Hypothalamus (tissue), 51 donors: ENCODE measurements around the gene KRTAP5-9.
A peak's percentile ranks its signal among the peaks of the same experiment; 100 is the strongest.
"Not testable (repeated sequence)": the region's sequence is repeated elsewhere in the genome, so short reads cannot be mapped to it uniquely, and the experiment has no call there.

Experiments used
- DNase-seq, 51 donors: peaks; one replicate each; lab custom pipeline; 2025; lab: John Stamatoyannopoulos, UW

Gene KRTAP5-9

DNA sequence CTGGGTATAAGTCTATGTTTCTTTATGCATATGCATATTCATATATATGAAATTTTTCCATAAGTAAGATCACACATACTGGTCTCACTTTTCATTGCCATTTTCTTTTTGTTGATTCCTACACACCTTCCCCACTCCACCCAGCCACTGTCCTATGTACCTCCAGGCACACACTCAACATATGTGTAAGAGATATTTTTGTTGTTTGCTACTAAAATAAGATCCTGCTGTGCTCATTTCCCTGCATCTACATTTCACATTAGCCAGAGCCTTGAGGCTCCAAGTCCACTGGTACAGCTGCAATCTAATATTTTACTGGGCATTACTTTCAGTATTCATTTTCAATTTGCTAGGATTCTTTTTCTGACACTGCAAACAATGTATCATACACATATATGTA is 9.0 kb downstream of the KRTAP5-9 start:
- no peak for DNase-seq

DNA sequence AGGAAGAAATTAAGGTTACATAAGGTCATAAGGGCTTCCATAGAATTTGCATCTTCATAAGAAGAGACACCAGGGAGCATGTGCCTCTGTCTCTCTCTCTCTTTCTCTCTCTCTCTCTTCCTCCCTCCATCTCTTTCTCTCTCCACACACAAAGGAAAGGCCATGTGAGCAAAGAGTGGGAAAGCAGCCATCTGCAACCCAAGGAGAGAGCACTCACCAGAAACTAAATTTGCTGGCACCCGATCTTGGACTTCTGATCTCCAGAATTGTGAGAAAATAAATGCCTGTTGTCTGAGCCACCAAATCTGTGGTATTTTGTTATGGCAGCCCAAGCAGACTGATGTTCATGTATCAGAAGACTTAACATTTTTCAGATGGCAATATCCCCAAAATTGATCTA is 10.8 kb downstream of the KRTAP5-9 start:
- peak in 12 of 51 donors; percentile 4 to 44 (median 22) for DNase-seq

DNA sequence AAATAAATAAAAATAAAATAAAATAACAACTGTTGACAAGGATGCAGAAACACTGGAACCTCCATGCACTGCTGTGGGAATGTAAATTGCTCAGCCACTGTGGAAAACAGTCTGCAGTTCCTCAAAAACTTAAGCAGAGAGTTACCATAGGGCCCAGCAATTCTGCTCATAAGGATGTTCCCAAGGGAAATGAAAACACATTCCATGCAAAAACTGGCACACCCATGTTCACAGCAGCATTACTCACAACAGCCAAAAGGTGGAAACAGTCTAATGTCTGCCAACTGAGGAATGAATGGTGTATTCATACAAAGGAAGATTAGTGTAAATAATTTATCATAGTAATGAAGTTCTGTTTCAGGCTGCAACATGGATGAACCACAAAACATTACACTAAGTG is 13.9 kb downstream of the KRTAP5-9 start:
- no peak for DNase-seq

DNA sequence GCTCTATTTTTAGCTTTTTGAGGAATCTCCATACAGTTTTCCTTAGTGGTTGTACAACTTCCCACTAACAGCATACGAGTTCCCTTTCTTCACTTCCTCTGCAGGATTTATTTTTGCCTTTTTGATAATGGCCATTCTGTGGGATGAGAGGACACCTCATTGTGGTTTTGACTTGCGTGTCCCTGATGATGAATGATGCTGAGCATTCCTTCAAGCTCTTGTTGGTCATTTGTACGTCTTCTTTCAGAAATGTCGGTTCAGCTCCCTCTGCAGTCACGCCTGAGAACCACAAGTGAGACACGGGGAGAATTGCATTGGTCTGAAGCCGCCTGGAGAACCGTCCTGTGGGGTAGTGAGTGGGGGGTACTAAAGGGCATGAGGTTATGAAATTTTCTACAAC is 15.2 kb downstream of the KRTAP5-9 start:
- DNase-seq: peak in 3 of 51 donors; percentile 0 to 20 (median 7)

- DNase-seq: no peak
These were observed 16.2 kb downstream of the KRTAP5-9 start for GRCh38 chr11:71564430-71564829.

GRCh38 chr11:71565263-71565662 is 17.0 kb downstream of the KRTAP5-9 start, which contains the start of gene KRTAP5-10:
KRTAP5-10 (plus strand) TSS chr11:71565563; CDS start chr11:71565588, 25 bp downstream.
- DNase-seq: no peak

DNA sequence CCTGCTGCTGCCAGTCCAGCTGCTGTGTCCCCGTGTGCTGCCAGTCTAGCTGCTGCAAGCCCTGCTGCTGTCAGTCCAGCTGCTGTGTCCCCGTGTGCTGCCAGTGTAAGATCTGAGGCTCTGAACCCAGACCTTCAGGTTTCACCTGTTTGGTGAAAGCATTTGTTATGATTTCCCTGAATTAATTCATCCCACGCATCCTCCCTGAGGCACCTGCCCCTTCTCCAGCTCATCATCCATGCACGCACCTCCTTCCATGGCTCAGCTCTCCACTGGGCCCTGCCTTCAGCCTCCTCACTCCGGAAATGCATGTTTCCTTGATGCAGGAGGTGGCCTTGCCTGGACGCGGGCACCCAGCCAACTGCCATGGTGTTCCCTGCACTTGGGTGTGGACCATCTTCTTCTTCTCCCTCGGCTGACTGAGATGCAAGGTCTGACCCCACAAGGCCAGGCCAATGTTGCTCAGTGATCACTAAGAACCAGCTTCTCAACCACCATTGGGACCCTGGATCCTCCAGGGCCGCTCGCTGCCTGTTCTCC is 17.9 kb downstream of the KRTAP5-9 start:
- DNase-seq: no peak

DNA sequence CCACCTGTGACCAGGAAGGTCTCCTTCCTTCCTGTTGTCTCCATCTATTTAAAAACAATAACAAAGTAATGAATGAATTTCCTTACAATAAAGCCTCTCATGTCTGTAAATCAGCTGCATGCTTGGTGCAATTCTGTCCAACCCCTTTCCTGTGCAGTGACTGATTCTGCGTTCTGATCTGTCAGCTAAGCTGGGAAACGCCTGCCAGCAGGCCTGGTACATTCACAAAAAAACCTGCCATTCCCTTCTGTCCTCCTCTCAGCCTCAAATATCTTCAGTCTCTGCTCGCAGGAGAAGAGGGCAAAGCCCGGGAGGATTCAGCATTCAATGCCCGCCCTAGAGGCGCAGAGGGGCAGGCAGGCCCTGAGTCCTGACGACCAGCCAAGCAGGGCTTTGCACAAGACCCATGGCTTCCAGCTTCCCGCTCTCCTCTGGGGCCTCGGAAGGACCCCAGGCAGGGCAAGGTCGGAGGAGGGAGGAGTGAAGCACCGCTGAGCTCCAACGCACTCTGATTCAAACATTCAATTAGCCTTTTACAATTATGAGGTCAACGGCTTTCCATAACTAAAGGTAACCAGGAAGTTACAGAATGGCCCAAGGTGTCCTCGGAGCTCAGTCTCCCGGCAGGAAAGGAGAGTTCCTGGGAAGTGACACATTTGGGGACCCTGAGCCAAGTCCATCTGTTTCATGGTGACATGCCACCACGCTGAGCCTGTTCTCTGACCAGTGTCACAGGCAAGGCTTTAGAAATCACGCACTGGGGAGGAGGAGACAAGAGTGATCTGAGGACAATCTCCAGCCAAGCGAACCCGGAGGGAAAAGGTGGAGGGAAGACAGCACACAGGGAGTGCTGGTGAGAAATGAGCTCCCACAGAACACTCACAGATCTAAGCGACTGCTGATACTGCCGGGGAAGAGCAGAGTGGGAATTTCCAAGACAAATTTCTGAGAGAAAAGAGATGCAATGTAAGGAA is 18.7 kb downstream of the KRTAP5-9 start:
- DNase-seq: not testable (repeated sequence)

DNA sequence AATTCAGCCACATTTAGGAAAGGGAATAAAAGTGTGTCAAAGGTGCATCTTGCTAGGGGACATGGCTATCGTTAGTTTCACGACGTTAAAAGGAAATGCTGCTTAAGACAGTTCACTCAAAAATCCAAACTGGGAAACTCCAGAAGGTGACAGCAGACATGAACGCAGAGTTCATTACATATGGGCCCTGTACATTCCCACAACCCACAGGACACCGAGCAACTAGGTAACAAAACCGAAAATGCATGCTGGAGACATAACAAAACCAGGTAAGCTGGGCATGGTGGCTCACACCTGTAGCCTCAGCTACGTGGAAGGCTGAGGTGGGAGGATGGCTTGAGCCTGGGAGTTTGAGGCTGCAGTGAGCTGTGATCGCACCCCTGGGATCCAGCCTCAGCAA is 19.4 kb downstream of the KRTAP5-9 start:
- DNase-seq: not testable (repeated sequence)

- DNase-seq: no peak
These were observed 20.6 kb downstream of the KRTAP5-9 start for GRCh38 chr11:71568704-71569349.

- DNase-seq: not testable (repeated sequence)
These were observed 23.1 kb downstream of the KRTAP5-9 start for GRCh38 chr11:71571101-71571850.

GRCh38 chr11:71572811-71573210 is 24.6 kb downstream of the KRTAP5-9 start:
- no peak for DNase-seq

- DNase-seq: no peak
These were observed 26.2 kb downstream of the KRTAP5-9 start for GRCh38 chr11:71574418-71574817.

DNA sequence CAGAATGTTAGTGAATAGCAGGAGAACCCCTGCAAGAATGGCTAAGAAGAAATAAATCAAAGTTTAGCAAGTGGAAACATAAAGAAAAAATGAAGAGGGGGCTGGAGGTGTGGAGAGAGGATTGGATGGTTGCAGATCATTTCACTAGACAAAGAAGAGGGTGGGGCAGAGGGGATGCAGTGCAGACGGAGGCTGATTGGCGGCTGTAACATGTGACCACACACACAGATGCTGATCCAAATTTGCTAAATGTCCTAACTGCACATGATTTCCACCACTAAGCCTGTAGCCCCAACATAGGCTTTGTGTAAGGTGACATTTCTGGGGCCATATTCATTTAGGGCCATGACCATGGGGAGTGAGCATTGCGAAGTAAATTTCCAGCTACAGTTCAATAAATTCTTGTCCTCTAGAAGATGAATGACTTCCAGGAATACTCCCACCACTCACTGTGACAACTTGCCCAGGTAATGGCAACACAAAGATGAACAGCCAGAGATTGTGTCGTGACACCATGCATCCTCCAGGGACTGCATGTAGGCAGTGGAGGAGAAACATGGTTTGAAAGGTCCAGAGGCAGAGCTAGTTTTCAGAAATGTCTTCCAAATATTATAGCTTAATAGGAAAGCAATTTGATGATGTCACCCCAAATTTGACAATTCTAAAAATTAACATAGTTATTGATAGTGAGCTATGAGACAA is 27.7 kb downstream of the KRTAP5-9 start:
- no peak for DNase-seq

GRCh38 chr11:71576688-71577465 is 28.7 kb downstream of the KRTAP5-9 start:
- DNase-seq: not testable (repeated sequence)

DNA sequence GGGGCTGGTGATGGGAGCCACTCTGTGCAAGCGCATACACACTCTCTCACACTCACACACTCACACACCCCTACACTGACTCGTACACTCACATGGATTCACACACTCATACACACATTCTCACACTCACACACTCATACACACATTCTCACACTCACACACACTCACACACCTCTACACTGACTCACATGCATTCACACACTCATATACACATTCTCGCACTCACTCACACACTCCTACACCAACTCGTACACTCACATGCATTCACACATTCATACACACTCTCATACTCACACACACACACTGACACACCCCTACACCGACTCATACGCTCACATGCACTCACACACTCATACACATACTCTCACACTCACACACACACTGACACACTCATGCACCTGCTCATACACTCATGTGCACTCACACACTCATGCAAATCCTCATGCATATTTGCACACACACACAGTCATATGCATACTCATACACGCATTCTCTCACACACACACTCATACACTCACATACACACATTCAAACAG is 29.3 kb downstream of the KRTAP5-9 start:
- no peak for DNase-seq

DNA sequence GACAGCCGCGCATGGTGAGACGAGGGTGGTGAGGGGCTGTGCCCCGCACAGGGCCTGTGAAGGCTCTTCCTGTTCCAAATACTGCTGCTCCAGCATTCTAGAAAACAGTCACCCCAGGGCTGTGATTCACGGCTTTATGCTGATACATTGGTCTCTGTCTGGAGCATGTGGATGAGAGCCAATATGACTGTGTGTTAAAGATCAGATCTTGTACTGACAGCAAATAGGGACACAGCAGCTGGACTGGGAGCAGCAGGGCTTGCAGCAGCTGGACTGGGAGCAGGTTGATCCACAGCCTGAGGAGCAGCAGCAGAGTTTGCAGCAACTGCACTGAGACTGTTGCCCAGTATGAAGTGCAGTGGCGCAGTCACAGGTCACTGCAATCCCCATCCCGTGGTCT is 31.3 kb downstream of the KRTAP5-9 start:
- not testable (repeated sequence) for DNase-seq

DNA sequence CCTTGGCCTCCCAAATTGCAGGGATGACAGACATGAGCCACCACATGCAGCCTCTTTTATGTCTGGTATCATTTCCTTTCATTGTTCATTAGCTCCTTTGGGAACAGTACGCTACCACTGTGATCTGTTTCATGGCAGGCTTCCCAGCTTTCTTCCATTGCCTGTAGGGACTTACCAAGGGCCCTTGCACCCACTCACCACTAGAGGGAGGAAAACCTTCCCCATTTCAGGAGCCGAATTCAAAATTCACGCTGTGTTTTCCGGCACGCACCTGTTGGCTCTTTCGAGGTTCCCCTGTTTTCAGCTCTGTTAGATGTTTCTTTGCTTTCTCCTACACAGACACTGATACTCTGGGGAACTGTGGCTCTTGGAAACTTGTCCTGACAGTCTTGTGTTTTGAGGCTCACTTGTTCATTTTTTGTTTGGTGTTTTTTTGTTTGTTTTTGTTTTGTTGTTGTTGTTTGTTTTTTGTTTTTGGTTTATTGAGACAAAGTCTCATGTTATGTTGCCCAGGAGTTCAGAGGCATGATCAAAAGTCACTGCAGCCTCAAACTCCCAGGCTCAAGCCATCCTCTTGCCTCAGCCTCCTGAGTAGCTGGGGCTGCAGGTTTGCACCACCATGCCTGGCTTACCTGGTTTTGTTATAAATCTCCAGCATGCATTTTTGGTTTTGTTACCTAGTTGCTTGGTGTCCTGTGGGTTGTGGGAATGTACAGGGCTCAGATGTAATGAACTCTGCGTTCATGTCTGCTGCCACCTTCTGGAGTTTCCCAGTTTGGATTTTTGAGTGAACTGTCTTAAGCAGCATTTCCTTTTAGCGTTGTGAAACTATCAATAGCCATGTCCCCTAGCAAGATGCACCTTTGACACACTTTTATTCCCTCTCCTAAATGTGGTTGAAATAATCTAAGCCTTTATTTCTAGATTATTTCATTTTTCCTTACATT is 32.1 kb downstream of the KRTAP5-9 start:
- peak in 28 of 51 donors; percentile 7 to 68 (median 34) for DNase-seq
